BLaER1 (cell line): ENCODE data around the gene LCE3E.
"Not testable (repeated sequence)": the region's sequence is repeated elsewhere in the genome, so short reads cannot be mapped to it uniquely, and the experiment has no call there.

ENCODE experiments used
- H3K27ac ChIP-seq: shearing (Covaris generic); formaldehyde crosslinking; 2 replicates; pipeline ENCODE4 v1.8.1; 2022
- H3K27me3 ChIP-seq: shearing (Covaris generic); formaldehyde crosslinking; 2 replicates; pipeline ENCODE4 v1.8.1; 2022
- H3K36me3 ChIP-seq: shearing (Covaris generic); formaldehyde crosslinking; 2 replicates; pipeline ENCODE4 v1.8.1; 2022
- H3K4me1 ChIP-seq: shearing (Covaris generic); formaldehyde crosslinking; 2 replicates; pipeline ENCODE4 v1.8.1; 2022
- H3K4me2 ChIP-seq: shearing (Covaris generic); formaldehyde crosslinking; 2 replicates; pipeline ENCODE4 v1.8.1; 2022
- H3K4me3 ChIP-seq: shearing (Covaris generic); formaldehyde crosslinking; 2 replicates; pipeline ENCODE4 v1.8.1; 2022
- H3K9ac ChIP-seq: shearing (Covaris generic); formaldehyde crosslinking; 2 replicates; pipeline ENCODE4 v1.8.1; 2022
- H3K9me3 ChIP-seq: shearing (Covaris generic); formaldehyde crosslinking; 2 replicates; pipeline ENCODE4 v1.8.1; 2022
- H4K20me1 ChIP-seq: shearing (Covaris generic); formaldehyde crosslinking; 2 replicates; pipeline ENCODE4 v1.8.1; 2022
- Cebpa-rat ChIP-seq: shearing (Covaris generic); IDR thresholded peaks from 2 replicates; pipeline ENCODE4 v1.8.1; 2022

The LCE3E gene

DNA sequence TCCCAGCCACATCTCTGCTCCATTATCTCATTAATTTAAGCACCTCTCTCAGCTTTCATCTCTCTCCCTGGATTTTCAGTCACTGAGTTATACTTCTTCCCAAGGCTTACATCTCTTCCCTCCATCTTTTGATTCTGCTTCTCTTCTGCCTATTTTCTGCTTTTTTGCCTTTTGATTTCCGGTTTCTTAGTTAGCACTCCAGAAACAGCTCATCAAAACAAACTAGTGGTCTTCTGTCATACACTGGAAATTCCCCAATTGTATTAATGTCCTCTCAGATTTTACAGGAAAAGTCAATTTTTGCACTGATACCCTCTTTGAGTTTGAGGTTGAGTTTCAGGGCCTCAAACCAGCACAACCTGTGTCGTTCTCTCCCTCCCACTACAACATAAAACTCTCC lies 1.5 kb downstream of the LCE3E start:
- Histone ChIP-seq H3K9me3 (0 out of 2 replicates have a peak, but pooled peaks cover 6% of the 10 kb centered on the region), H3K36me3 (no peaks in the 10 kb centered on the region), H3K27ac (no peak overlapping the region), H3K4me3 (no peak overlapping the region), H3K4me2 (no peak overlapping the region), H3K27me3 (no peaks in the 10 kb centered on the region), H3K9ac (no peak overlapping the region), H4K20me1 (no peaks in the 10 kb centered on the region), H3K4me1 (peaks cover 11% of the 10 kb centered on the region)
- no peak for TF ChIP-seq Cebpa-rat

DNA sequence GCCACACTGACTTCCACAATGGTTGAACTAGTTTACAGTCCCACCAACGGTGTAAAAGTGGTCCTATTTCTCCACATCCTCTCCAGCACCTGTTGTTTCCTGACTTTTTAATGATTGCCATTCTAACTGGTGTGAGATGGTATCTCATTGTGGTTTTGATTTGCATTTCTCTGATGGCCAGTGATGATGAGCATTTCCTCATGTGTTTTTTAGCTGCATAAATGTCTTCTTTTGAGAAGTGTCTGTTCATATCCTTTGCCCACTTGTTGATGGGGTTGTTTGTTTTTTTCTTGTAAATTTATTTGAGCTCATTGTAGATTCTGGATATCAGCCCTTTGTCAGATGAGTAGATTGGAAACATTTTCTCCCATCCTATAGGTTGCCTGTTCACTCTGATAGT lies 18.2 kb downstream of the LCE3E start:
- not testable (repeated sequence) for H3K9me3 ChIP-seq, H3K36me3 ChIP-seq, H3K4me2 ChIP-seq, H3K9ac ChIP-seq, H3K27ac ChIP-seq, H3K4me3 ChIP-seq, H4K20me1 ChIP-seq, H3K27me3 ChIP-seq, H3K4me1 ChIP-seq

DNA sequence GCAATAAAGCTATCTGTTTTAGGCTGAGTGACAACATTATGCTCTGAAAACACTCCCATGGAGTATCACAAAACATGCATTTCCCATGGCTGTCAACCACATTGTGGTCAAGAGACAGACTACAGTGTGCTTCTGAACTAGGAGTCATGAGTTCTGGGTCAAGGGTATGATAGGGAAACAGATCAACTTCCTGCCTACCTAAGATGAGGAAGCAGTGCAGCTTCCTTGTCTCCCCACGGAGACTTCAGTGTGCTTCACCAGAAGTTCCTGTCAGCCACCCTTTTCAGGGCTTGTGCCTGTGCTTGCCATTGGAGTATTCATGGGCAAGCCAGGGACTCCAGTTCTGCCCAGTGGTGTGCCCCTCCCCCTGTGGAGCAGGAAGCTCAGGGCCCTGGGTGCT lies 19.9 kb downstream of the LCE3E start:
- H3K9me3 ChIP-seq = no peaks in the 10 kb centered on the region
- H3K4me3 ChIP-seq = no peak overlapping the region
- 0 out of 2 replicates have a peak overlapping the region, but pooled peaks have one; percentile 3 for H3K4me2 ChIP-seq
- no peaks in the 10 kb centered on the region for H3K27me3 ChIP-seq
- H3K4me1 ChIP-seq = peaks cover 5% of the 10 kb centered on the region; the same call in 1 of the 2 replicates
- no peaks in the 10 kb centered on the region for H4K20me1 ChIP-seq
- no peak for TF ChIP-seq Cebpa-rat
- H3K36me3 ChIP-seq = no peaks in the 10 kb centered on the region
- no peak overlapping the region for H3K9ac ChIP-seq
- no peak overlapping the region for H3K27ac ChIP-seq

DNA sequence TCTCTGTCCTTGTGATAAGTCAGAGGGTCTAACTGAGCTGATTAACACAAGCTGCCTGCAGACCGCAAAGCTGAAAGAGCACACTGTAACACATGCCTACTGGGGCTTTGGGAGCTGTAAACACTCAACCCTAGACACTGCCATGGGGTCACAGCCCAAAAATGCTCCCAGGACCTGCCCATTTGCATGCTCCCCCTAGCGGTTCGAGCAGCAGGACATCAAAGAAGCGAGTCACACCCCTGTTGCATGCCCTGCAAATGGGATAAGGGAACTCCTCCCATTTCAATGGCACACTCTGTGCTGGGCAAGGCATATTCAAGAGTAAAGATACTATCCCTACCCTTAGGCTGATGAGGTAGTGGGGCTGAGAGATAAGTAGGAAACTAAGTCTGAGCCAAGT lies 22.8 kb downstream of the LCE3E start:
- Histone ChIP-seq H3K9ac (no peak overlapping the region), H3K4me3 (no peak overlapping the region), H3K4me2 (no peak overlapping the region), H3K36me3 (no peaks in the 10 kb centered on the region), H3K9me3 (no peaks in the 10 kb centered on the region), H4K20me1 (no peaks in the 10 kb centered on the region), H3K4me1 (peaks cover 5% of the 10 kb centered on the region; the same call in 1 of the 2 replicates), H3K27me3 (no peaks in the 10 kb centered on the region), H3K27ac (no peak overlapping the region)
- TF ChIP-seq Cebpa-rat = no peak

DNA sequence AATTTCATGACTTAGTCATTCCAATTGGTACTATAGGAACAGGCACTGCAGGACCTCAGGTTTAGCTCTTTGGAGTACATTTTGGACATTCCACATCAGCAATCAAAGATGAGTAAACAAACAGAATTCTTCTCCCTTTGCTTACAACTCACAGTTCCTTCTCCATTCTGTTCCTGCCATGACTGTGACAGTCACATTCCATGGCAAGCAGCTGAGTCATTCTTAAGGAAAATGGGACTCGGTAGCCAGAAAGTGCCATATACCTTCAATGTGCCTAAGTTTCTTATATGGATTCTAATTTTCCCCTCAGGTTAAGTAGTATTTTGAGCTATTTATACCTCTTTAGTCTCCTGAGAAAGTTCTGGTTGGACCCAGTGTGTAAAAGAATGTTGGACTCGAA lies 26.7 kb downstream of the LCE3E start:
- Histone ChIP-seq H3K4me1 (no peaks in the 10 kb centered on the region), H3K27ac (no peak overlapping the region), H3K4me2 (no peak overlapping the region), H3K4me3 (no peak overlapping the region), H3K9ac (no peak overlapping the region), H3K9me3 (no peaks in the 10 kb centered on the region), H4K20me1 (no peaks in the 10 kb centered on the region), H3K36me3 (no peaks in the 10 kb centered on the region), H3K27me3 (no peaks in the 10 kb centered on the region)
- no peak for TF ChIP-seq Cebpa-rat

DNA sequence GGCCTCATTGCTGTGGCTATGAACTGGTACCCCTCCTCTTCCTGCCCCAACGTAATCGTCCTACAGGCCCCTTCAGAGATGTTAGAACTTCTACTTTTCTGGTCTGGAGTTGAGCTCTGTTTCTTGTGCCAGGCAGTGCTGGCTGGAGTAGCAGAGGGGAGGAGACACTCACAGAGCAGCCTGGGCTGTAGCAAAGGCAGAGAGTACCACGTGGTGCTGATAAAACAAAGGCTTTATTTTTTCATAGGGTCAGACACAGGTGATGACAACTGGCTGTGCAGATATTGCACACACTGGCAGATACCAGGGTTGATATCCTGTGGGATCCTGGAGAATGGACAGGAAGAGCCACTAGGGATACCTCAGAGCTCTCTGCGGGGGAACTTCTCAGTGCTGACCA lies 29.1 kb downstream of the LCE3E start:
- Histone ChIP-seq H3K4me1 (no peaks in the 10 kb centered on the region), H3K27ac (no peak overlapping the region), H3K9me3 (no peaks in the 10 kb centered on the region), H4K20me1 (no peaks in the 10 kb centered on the region), H3K9ac (no peak overlapping the region), H3K4me2 (no peak overlapping the region), H3K36me3 (no peaks in the 10 kb centered on the region), H3K4me3 (no peak overlapping the region), H3K27me3 (no peaks in the 10 kb centered on the region)
- TF ChIP-seq Cebpa-rat = no peak

DNA sequence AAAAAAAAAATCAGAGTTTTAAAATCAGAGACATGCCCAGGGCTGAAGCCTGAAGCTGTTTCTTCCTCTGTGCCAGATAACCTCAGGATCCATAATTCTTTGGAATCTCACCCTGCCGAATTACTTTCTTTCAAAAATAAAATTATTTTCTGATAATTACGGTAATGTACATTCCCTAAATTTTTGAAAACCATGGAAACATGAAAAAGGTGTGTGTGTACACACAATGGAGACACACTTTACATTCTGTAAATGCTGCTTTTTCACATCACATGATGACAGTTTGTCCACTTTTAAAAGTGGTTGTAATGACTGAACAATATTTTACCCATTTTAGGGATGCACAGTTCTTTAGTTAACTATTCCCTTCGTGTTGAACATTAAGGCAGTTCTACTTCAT lies 30.8 kb downstream of the LCE3E start:
- Histone ChIP-seq H3K27me3 (no peaks in the 10 kb centered on the region), H3K9ac (no peak overlapping the region), H3K9me3 (peaks cover 9% of the 10 kb centered on the region), H3K4me2 (no peak overlapping the region), H3K27ac (no peak overlapping the region), H3K4me1 (no peaks in the 10 kb centered on the region), H4K20me1 (no peaks in the 10 kb centered on the region), H3K36me3 (no peaks in the 10 kb centered on the region), H3K4me3 (no peak overlapping the region)
- TF ChIP-seq Cebpa-rat = no peak

DNA sequence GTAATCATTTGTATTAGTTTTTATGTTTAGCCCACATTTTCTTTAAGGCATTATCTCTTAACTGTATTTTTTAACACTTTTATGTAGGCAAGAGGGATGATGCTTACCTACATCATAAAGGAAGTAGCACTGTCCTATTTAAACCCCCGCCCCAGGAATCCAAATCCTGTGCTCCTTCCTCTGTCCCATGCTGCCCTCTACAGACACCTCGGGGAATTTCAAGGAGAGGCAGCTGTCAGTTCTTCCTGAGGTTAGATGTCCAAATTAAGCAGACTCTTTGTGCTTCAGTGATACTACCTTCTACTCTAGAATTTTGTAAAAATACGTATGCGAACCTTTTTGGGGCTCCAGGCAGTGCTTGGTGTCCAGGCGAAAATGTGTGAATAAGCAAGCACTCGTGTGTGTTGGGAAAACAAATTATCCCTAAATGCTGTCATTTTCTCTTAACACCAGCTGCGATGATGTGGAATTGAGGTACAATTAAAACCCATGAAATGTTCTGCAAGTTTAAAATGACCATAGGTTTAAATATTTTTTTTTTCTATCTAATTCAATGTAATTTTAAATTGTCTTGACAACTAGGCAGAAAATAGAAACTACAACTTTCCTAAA lies 33.1 kb downstream of the LCE3E start:
- no peak for TF ChIP-seq Cebpa-rat
- Histone ChIP-seq H3K4me3 (no peak overlapping the region), H3K4me1 (no peaks in the 10 kb centered on the region), H3K27me3 (no peaks in the 10 kb centered on the region), H3K27ac (no peak overlapping the region), H3K9ac (no peak overlapping the region), H3K4me2 (no peak overlapping the region), H3K36me3 (no peaks in the 10 kb centered on the region), H3K9me3 (peaks cover 9% of the 10 kb centered on the region), H4K20me1 (no peaks in the 10 kb centered on the region)

DNA sequence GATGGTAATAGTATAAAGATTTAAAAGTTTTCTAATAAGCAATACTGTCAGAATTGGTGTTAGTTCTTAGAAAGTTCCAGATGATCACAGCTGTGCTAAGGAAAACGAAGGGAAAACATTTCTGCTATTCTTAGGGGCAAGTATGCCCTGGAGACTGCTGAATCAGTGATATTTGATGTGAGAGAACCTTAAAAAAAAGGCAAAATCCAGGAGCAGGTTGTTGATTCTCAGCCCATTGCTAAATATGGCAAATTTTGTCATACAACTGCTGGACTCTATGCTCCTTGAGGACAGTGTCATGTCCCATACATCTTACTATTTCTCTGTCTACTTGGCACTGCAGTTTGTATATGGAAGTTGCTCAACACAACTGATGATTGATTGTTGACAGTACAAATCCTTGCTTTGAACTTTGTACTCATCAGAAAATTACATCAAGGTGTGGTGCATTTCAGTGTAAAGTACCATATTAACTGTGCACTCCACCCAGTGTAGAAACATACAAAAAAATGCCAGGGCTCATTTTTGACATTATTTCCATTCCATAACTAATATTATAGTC lies 41.4 kb downstream of the LCE3E start:
- no peak overlapping the region for H3K9ac ChIP-seq
- no peaks in the 10 kb centered on the region for H3K36me3 ChIP-seq
- H3K4me1 ChIP-seq = no peaks in the 10 kb centered on the region
- H3K4me3 ChIP-seq = no peak overlapping the region
- no peaks in the 10 kb centered on the region for H4K20me1 ChIP-seq
- TF ChIP-seq Cebpa-rat = no peak
- no peak overlapping the region for H3K4me2 ChIP-seq
- no peak overlapping the region for H3K27ac ChIP-seq
- no peaks in the 10 kb centered on the region for H3K27me3 ChIP-seq
- peaks cover 7% of the 10 kb centered on the region for H3K9me3 ChIP-seq

DNA sequence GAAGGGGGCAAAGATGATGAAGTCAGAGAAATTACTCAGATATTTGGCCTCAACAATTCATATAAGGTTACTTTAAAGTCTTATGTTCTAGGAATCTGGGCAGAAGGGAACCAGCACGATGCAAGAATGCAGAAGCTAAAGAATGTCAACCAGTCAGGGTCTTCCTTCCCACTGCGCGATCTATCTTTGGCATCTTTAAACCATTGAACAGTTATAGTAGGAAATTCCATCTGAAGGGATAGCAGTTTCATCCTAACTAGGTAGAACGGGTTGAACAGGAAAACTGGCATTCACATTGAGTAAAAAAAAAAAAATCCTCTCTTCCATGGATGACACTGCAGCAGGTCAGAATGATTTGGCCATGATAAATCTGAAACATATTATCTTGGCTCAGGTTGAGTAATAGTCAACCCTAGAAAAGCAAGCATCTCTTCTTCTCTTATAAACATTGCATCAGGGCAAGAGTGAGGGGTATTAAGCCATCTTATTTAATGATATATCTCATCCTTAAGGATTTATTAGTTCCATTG lies 46.0 kb downstream of the LCE3E start:
- peaks cover 7% of the 10 kb centered on the region for H3K9me3 ChIP-seq
- TF ChIP-seq Cebpa-rat = no peak
- H3K4me3 ChIP-seq = no peak overlapping the region
- no peak overlapping the region for H3K27ac ChIP-seq
- no peaks in the 10 kb centered on the region for H3K4me1 ChIP-seq
- no peak overlapping the region for H3K4me2 ChIP-seq
- no peak overlapping the region for H3K9ac ChIP-seq
- no peaks in the 10 kb centered on the region for H4K20me1 ChIP-seq
- no peaks in the 10 kb centered on the region for H3K27me3 ChIP-seq
- no peaks in the 10 kb centered on the region for H3K36me3 ChIP-seq

DNA sequence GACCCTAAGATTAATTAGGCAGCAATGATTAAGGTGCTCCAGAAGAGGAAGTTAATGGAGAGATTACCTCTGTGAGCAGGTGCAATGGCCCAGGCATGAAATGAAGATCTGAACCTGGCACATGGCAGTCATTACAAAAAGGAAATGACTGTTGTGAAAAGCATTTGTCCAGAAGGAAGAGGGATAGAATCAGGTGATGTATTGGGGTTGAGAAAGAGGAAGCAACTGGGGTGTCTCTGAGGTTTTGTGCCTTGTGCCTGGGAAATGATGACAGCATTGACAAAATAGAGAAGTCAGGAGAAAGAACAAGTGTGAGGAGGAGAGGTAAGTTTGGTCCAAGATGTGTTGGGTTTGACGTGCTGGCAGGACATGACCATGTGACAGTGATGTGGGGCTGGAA lies 46.7 kb downstream of the LCE3E start:
- Histone ChIP-seq H3K4me1 (no peaks in the 10 kb centered on the region), H3K4me2 (no peak overlapping the region), H3K36me3 (no peaks in the 10 kb centered on the region), H3K27ac (no peak overlapping the region), H4K20me1 (no peaks in the 10 kb centered on the region), H3K4me3 (no peak overlapping the region), H3K9ac (no peak overlapping the region), H3K9me3 (peaks cover 7% of the 10 kb centered on the region), H3K27me3 (no peaks in the 10 kb centered on the region)
- TF ChIP-seq Cebpa-rat = no peak
